WTC11 (cell line): Measurements from ENCODE around the gene RHOF. TPM values are rescaled to one million over a fixed set of nuclear protein-coding genes. Genes with fewer than 3 reads are reported as not detected.

Source experiments
- ATAC-seq: fragments of 200-7000 bp; cut with Tn5 transposase; 2 replicates; pipeline ENCODE4 v1.10.0; 2021; ENCODE audit warnings: mild to moderate bottlenecking, moderate library complexity
- CTCF ChIA-PET: fragments of 300-600 bp; sonication (Branson Sonifier 250); formaldehyde crosslinking; loops from one replicate; lab custom pipeline; 2021; ENCODE audit warnings: antibody characterized with exemption; lab: Charles Lee
- POLR2A ChIA-PET: fragments of 350-600 bp; sonication (Branson Sonifier 250); formaldehyde crosslinking; loops from one replicate; lab custom pipeline; 2021; ENCODE audit warnings: antibody characterized with exemption; lab: Charles Lee
- DNase-seq: peaks from one replicate; pipeline ENCODE4 v3.0.0; 2021; ENCODE audit warnings: low spot score
- H3K27ac Mint-ChIP-seq: 2 replicates; pipeline ENCODE4 v1.8.0; 2021; ENCODE audit warnings: mixed read lengths
- H3K27me3 Mint-ChIP-seq: 2 replicates; pipeline ENCODE4 v1.8.0; 2021; ENCODE audit warnings: low read depth, mild to moderate bottlenecking, moderate library complexity, mixed read lengths
- H3K36me3 Mint-ChIP-seq: 2 replicates; pipeline ENCODE4 v1.8.0; 2021; ENCODE audit warnings: mixed read lengths
- H3K4me1 Mint-ChIP-seq: 2 replicates; pipeline ENCODE4 v1.8.0; 2022; ENCODE audit warnings: mixed read lengths
- H3K4me3 Mint-ChIP-seq: 2 replicates; pipeline ENCODE4 v1.8.0; 2021; ENCODE audit warnings: mild to moderate bottlenecking, moderate library complexity, mixed read lengths
- H3K9me3 Mint-ChIP-seq: 2 replicates; pipeline ENCODE4 v1.8.0; 2021; ENCODE audit warnings: mixed read lengths
- ARID4B ChIP-seq: sonication (generic); formaldehyde crosslinking; IDR thresholded peaks from 2 replicates; pipeline ENCODE4 v1.8.0; 2023; ENCODE audit warnings: missing genetic modification reagents, mild to moderate bottlenecking, borderline replicate concordance
- ATF6 ChIP-seq: sonication (generic); formaldehyde crosslinking; IDR thresholded peaks from 2 replicates; pipeline ENCODE4 v1.8.1; 2023; ENCODE audit warnings: mild to moderate bottlenecking, missing genetic modification reagents
- CDX4 ChIP-seq: fragments of 250-450 bp; sonication (Bioruptor Pico); IDR thresholded peaks from 2 replicates; pipeline ENCODE4 v1.9.0; 2021; ENCODE audit warnings: moderate library complexity, mild to moderate bottlenecking, inconsistent platforms, borderline replicate concordance
- E2F4 ChIP-seq: sonication (generic); formaldehyde crosslinking; IDR thresholded peaks from 2 replicates; pipeline ENCODE4 v1.8.1; 2022; ENCODE audit warnings: low read depth, mild to moderate bottlenecking, moderate library complexity, missing genetic modification reagents, borderline replicate concordance
- ELF4 ChIP-seq: sonication (generic); formaldehyde crosslinking; IDR thresholded peaks from 2 replicates; pipeline ENCODE4 v1.8.1; 2022; ENCODE audit warnings: low read depth, mild to moderate bottlenecking, moderate library complexity, missing genetic modification reagents
- ESRRA ChIP-seq: sonication (generic); formaldehyde crosslinking; IDR thresholded peaks from 2 replicates; pipeline ENCODE4 v1.8.1; 2022; ENCODE audit warnings: mild to moderate bottlenecking, missing genetic modification reagents, borderline replicate concordance
- IRF1 ChIP-seq: sonication (generic); formaldehyde crosslinking; IDR thresholded peaks from 2 replicates; pipeline ENCODE4 v1.8.0; 2023; ENCODE audit warnings: missing genetic modification reagents
- IRF2 ChIP-seq: sonication (generic); formaldehyde crosslinking; IDR thresholded peaks from 2 replicates; pipeline ENCODE4 v1.8.0; 2022; ENCODE audit warnings: low read depth, missing genetic modification reagents, borderline replicate concordance
- NR2C2 ChIP-seq: sonication (generic); formaldehyde crosslinking; IDR thresholded peaks from 2 replicates; pipeline ENCODE4 v1.8.0; 2022; ENCODE audit warnings: mild to moderate bottlenecking, missing genetic modification reagents
- NR3C1 ChIP-seq: sonication (generic); formaldehyde crosslinking; conservative IDR thresholded peaks from 2 replicates; pipeline ENCODE4 v1.8.1; 2023; ENCODE audit warnings: low read depth, mild to moderate bottlenecking, missing genetic modification reagents
- OVOL2 ChIP-seq: fragments of 250-450 bp; sonication (Bioruptor Pico); IDR thresholded peaks from 2 replicates; pipeline ENCODE4 v1.9.0; 2021; ENCODE audit warnings: mild to moderate bottlenecking, borderline replicate concordance
- SP1 ChIP-seq: sonication (generic); formaldehyde crosslinking; conservative IDR thresholded peaks from 2 replicates; pipeline ENCODE4 v1.8.1; 2022; ENCODE audit warnings: missing genetic modification reagents
- ZNF138 ChIP-seq: sonication (generic); formaldehyde crosslinking; conservative IDR thresholded peaks from 2 replicates; pipeline ENCODE4 v1.8.1; 2022; ENCODE audit warnings: mild to moderate bottlenecking, moderate library complexity, missing genetic modification reagents
- ZNF219 ChIP-seq: sonication (generic); formaldehyde crosslinking; IDR thresholded peaks from 2 replicates; pipeline ENCODE4 v1.8.0; 2023; ENCODE audit warnings: missing genetic modification reagents, mild to moderate bottlenecking, borderline replicate concordance
- ZNF425 ChIP-seq: fragments of 250-450 bp; sonication (Bioruptor Pico); conservative IDR thresholded peaks from 2 replicates; pipeline ENCODE4 v1.9.0; 2021; ENCODE audit warnings: mild to moderate bottlenecking
- total RNA-seq: library from RNA; stranded (reverse); gene quantifications from 3 replicates; pipeline ENCODE4 v1.2.3, GENCODE V29; 2021
- TF ChIP-seq, protein P1 (sequence below): fragments of 250-450 bp; sonication (Bioruptor Pico); IDR thresholded peaks from 2 replicates; pipeline ENCODE4 v1.8.0; 2021; ENCODE audit warnings: mild to moderate bottlenecking
- TF ChIP-seq, protein P2 (sequence below): fragments of 200-600 bp; IDR thresholded peaks from 2 replicates; pipeline ENCODE4 v1.8.0; 2022; ENCODE audit warnings: antibody characterized with exemption
- TF ChIP-seq, protein P3 (sequence below): sonication (generic); formaldehyde crosslinking; IDR thresholded peaks from 2 replicates; pipeline ENCODE4 v1.8.0; 2022; ENCODE audit warnings: mild to moderate bottlenecking, missing genetic modification reagents
- TF ChIP-seq, protein P4 (sequence below): fragments of 250-450 bp; sonication (Bioruptor Pico); IDR thresholded peaks from 2 replicates; pipeline ENCODE4 v1.9.0; 2021; ENCODE audit warnings: mild to moderate bottlenecking

The RHOF gene
- total RNA-seq, 1 experiment from 2014 or later, result 45.3 TPM

DNA sequence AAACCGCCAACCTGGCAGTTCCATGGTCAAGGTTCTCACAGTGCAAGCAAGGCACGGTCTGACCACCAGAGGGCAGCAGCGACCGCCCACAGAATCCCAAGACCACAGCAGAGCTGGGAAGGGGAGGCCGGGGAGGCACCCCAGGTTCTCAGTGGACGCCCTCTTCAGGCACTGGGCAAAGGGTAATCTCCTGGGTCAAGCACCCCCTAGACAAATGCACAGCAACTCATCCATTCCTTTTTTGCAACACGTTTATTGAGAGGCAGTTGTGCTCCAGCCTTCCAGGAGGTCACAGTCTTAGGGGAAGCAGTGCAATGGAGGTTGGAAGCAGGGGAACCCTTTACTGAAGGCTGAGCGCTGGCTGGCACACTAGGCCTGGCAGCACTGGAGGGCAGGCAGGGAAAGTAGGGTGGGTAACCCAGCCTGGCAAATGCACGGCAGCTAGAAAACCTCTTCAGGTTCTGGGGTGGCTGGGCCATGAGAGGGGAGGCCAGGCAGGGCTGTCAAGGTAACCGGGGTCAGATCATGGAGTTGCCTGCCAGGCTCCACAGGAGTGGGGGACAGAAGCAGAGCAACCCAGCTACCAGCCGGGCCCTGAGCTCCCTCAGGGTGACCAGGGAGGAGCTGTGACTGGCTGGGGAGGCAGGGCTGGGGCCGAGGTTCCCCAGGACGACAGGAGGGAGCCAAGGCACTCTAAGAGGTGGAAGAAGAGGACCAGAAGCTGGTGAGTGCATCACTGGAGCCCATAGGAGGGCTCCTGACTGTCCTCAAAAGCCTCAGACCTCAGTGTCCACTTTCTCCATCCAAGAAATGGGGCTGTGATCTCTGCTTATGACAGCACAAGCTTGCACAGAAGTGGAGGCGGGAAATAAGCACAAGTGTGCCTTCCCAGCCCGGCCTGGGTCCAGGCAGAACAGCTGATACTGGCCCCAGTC lies 1.8 kb upstream of the RHOF start:
- ATAC-seq, result peak; percentile 26
- H3K4me1 Mint-ChIP-seq, result peaks cover 47% of the 10 kb centered on the region
- TF ChIP-seq OVOL2 (CRISPR knock-in tag) (no peak), ATF6 (no peak), E2F4 (no peak), IRF1 (CRISPR knock-in tag) (no peak), ELF4 (no peak), IRF2 (CRISPR knock-in tag) (no peak), ZNF138 (CRISPR knock-in tag) (no peak), NR2C2 (CRISPR knock-in tag) (no peak), CDX4 (CRISPR knock-in tag) (no peak), SP1 (peak; percentile 60), ZNF219 (CRISPR knock-in tag) (no peak), ARID4B (0 out of 2 replicates have a peak, but pooled peaks have one; percentile 3), ESRRA (CRISPR knock-in tag) (no peak), ZNF425 (CRISPR knock-in tag) (no peak), NR3C1 (CRISPR knock-in tag) (no peak)
- TF ChIP-seq, protein P1, sequence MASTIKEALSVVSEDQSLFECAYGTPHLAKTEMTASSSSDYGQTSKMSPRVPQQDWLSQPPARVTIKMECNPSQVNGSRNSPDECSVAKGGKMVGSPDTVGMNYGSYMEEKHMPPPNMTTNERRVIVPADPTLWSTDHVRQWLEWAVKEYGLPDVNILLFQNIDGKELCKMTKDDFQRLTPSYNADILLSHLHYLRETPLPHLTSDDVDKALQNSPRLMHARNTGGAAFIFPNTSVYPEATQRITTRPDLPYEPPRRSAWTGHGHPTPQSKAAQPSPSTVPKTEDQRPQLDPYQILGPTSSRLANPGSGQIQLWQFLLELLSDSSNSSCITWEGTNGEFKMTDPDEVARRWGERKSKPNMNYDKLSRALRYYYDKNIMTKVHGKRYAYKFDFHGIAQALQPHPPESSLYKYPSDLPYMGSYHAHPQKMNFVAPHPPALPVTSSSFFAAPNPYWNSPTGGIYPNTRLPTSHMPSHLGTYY (CRISPR knock-in tag), result peak; percentile 17; the same call in 1 of the 2 replicates
- TF ChIP-seq, protein P2, sequence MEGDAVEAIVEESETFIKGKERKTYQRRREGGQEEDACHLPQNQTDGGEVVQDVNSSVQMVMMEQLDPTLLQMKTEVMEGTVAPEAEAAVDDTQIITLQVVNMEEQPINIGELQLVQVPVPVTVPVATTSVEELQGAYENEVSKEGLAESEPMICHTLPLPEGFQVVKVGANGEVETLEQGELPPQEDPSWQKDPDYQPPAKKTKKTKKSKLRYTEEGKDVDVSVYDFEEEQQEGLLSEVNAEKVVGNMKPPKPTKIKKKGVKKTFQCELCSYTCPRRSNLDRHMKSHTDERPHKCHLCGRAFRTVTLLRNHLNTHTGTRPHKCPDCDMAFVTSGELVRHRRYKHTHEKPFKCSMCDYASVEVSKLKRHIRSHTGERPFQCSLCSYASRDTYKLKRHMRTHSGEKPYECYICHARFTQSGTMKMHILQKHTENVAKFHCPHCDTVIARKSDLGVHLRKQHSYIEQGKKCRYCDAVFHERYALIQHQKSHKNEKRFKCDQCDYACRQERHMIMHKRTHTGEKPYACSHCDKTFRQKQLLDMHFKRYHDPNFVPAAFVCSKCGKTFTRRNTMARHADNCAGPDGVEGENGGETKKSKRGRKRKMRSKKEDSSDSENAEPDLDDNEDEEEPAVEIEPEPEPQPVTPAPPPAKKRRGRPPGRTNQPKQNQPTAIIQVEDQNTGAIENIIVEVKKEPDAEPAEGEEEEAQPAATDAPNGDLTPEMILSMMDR, result peak; percentile 92
- TF ChIP-seq, protein P3, sequence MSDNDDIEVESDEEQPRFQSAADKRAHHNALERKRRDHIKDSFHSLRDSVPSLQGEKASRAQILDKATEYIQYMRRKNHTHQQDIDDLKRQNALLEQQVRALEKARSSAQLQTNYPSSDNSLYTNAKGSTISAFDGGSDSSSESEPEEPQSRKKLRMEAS, result 0 out of 2 replicates have a peak, but pooled peaks have one; percentile 24
- TF ChIP-seq, protein P4, sequence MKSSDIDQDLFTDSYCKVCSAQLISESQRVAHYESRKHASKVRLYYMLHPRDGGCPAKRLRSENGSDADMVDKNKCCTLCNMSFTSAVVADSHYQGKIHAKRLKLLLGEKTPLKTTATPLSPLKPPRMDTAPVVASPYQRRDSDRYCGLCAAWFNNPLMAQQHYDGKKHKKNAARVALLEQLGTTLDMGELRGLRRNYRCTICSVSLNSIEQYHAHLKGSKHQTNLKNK, result no peak

More for the DNA sequence above, 1.8 kb upstream of the RHOF start:
- ChIA-PET POLR2A (interaction anchor here (0.6 to 11.7 kb wide), 8 partner anchors 8 to 219 kb away, joined by 3 to 161 read pairs (median 4); partner anchors contain the start of genes SETD1B and TMEM120B), CTCF (interaction anchor here (0.6 to 12.5 kb wide), 52 partner anchors 12 to 498 kb away, joined by 3 to 532 read pairs (median 6); partner anchors contain the start of genes CFAP251, HPD, PSMD9 and RNF34)
- Mint-ChIP-seq H3K9me3 (no peaks in the 10 kb centered on the region), H3K27me3 (no peaks in the 10 kb centered on the region; the same call in 1 of the 2 replicates), H3K27ac (peak overlapping the region; percentile 90), H3K4me3 (peak overlapping the region; percentile 71), H3K36me3 (peaks cover 10% of the 10 kb centered on the region)
- DNase-seq, result peak; percentile 94
